ENCODE results near the gene SH3PXD2A. TPM values are rescaled to one million over a fixed set of nuclear protein-coding genes. Genes with fewer than 3 reads are reported as not detected.

Gene SH3PXD2A
- total RNA-seq, 4 donors from 2014 or later = 55.7 to 71.8 (median 66.8) TPM

DNA sequence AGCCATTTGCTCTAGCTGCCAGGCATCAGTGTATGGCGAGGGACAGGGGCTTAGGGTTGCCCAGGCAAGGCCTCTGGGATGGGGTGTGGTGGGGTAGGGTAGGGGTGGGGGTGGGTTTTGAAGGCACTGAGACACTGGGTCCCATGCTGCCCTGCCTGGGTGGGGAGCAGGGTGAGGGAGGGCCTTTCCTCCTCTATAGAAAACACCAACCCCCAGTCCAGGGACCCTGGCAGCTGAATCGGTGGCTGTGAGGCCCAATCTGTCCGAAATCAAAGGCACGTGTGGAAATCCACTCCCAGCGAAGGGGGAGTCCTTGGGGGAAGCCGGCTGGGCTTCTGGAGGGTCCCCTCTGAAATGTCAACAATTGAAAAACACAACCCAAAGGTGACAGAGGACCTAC lies 255.5 kb downstream of the SH3PXD2A start:
- Histone ChIP-seq H3K9me3 (no peaks in the 10 kb centered on the region), H3K36me3 (peaks cover 49% of the 10 kb centered on the region), H3K27ac (no peak overlapping the region), H3K4me1 (peaks cover 15% of the 10 kb centered on the region), H3K27me3 (no peaks in the 10 kb centered on the region), H3K4me3 (no peak overlapping the region)
- no peak for TF ChIP-seq CTCF (IDR thresholded peaks at IDR 0.05)
- TF ChIP-seq EP300 (IDR thresholded peaks at IDR 0.05) = no peak
- TF ChIP-seq POLR2AphosphoS5 (IDR thresholded peaks at IDR 0.05) = no peak
- TF ChIP-seq POLR2A (IDR thresholded peaks at IDR 0.05) = no peak
- no peak for DNase-seq (ENCODE audit: low spot score in 2 of 2)
- WGBS = 71% methylated on average over 6 of the region's 6 CpGs

GRCh38 chr10:103599211-103599610 lies 256.2 kb downstream of the SH3PXD2A start:
- TF ChIP-seq POLR2A (IDR thresholded peaks at IDR 0.05) (no peak), CTCF (IDR thresholded peaks at IDR 0.05) (no peak), POLR2AphosphoS5 (IDR thresholded peaks at IDR 0.05) (no peak), EP300 (IDR thresholded peaks at IDR 0.05) (no peak)
- no peaks in the 10 kb centered on the region for H3K9me3 ChIP-seq
- 63% methylated on average over 3 of the region's 3 CpGs for WGBS
- peaks cover 15% of the 10 kb centered on the region for H3K4me1 ChIP-seq
- H3K27ac ChIP-seq = no peak overlapping the region
- no peak for DNase-seq (ENCODE audit: low spot score in 2 of 2)
- H3K27me3 ChIP-seq = no peaks in the 10 kb centered on the region
- H3K4me3 ChIP-seq = no peak overlapping the region
- peaks cover 42% of the 10 kb centered on the region for H3K36me3 ChIP-seq

DNA sequence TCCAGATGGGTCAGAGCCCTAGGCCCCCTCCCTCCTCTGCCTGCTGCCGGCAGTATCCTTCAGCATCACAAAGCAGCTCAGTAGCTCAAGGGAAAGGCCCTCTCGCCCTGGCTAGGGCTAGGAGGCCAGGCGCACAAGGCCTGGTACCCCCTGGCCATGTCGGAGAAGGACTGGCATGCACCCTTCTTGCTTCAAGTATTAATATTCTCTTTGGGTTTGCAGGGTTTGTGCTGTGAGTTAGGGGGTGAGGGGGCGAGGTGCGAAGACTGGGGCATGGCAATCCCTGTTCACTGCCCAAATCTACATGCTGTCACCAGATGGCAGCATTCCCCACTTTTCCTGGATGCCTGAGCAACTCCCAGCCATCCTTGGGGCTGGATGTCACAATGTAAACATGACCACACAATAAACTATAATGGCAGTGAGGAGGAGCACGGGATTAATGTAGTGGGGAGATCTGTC lies 256.7 kb downstream of the SH3PXD2A start:
- peaks cover 36% of the 10 kb centered on the region for H3K36me3 ChIP-seq
- no peak for TF ChIP-seq POLR2A (IDR thresholded peaks at IDR 0.05)
- peak; percentile 46 to 50 for TF ChIP-seq CTCF (IDR thresholded peaks at IDR 0.05)
- TF ChIP-seq EP300 (IDR thresholded peaks at IDR 0.05) = no peak
- no peak for TF ChIP-seq POLR2AphosphoS5 (IDR thresholded peaks at IDR 0.05)
- no peaks in the 10 kb centered on the region for H3K27me3 ChIP-seq
- no peak overlapping the region for H3K27ac ChIP-seq
- no peak for DNase-seq (ENCODE audit: low spot score in 2 of 2)
- H3K4me1 ChIP-seq = peaks cover 15% of the 10 kb centered on the region
- H3K9me3 ChIP-seq = no peaks in the 10 kb centered on the region
- no peak overlapping the region for H3K4me3 ChIP-seq
- WGBS = 49% methylated on average over 7 of the region's 7 CpGs

- Histone ChIP-seq H3K36me3 (peaks cover 20% of the 10 kb centered on the region), H3K9me3 (no peaks in the 10 kb centered on the region), H3K27me3 (no peaks in the 10 kb centered on the region), H3K27ac (no peak overlapping the region), H3K4me1 (peaks cover 15% of the 10 kb centered on the region), H3K4me3 (no peak overlapping the region)
- WGBS = 74% methylated on average over 6 of the region's 6 CpGs
- TF ChIP-seq CTCF (IDR thresholded peaks at IDR 0.05) (no peak), EP300 (IDR thresholded peaks at IDR 0.05) (no peak), POLR2A (IDR thresholded peaks at IDR 0.05) (no peak), POLR2AphosphoS5 (IDR thresholded peaks at IDR 0.05) (no peak)
- DNase-seq (ENCODE audit: low spot score in 2 of 2) = no peak
These were observed 258.4 kb downstream of the SH3PXD2A start for GRCh38 chr10:103597003-103597402.

DNA sequence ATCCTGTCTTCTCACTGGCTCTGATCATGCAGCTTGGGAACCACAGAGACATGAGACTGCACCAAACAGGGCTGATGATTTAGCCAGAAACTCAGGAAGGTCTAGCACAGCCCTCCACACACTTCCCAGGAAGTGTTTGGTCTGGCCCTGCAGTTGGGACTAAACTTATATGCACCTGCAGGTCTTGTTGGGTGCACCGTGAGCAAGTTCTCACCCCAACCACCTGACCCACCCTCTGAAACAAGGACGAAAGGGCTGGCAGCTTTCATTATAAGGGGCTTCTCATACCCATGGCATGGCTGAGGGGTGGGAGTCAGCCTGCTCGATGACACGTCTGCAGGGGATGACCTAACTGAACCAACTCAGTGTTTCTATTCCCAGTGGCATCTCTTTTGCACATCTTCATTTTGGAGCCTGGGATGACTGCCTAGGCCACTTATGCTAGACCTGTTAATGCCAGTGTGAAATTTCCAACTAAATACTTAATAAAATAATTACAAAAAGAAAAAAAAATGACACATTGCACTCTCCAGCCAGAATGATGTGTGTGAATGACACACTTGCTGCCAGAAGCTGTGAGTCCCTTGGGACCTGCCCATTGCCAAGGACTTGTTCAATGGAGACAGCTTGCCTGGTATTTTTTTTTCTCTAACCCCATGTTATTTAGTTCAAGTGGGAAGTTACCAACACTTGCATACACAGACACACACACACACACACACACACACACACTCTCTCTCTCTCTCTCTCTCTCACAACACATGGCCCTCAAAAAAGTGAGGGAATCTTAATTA lies 259.2 kb downstream of the SH3PXD2A start:
- DNase-seq (ENCODE audit: low spot score in 2 of 2) = no peak
- no peak for TF ChIP-seq EP300 (IDR thresholded peaks at IDR 0.05)
- no peak for TF ChIP-seq POLR2A (IDR thresholded peaks at IDR 0.05)
- TF ChIP-seq CTCF (IDR thresholded peaks at IDR 0.05) = no peak
- no peak for TF ChIP-seq POLR2AphosphoS5 (IDR thresholded peaks at IDR 0.05)
- Histone ChIP-seq H3K4me1 (peaks cover 15% of the 10 kb centered on the region), H3K27ac (no peak overlapping the region), H3K36me3 (peaks cover 12% of the 10 kb centered on the region), H3K9me3 (no peaks in the 10 kb centered on the region), H3K4me3 (no peak overlapping the region), H3K27me3 (no peaks in the 10 kb centered on the region)
- WGBS = 86% methylated on average over 2 of the region's 4 CpGs
